ENCODE results near the gene LRP5.
"Not testable (repeated sequence)": the region's sequence is repeated elsewhere in the genome, so short reads cannot be mapped to it uniquely, and the experiment has no call there.

Gene LRP5

DNA sequence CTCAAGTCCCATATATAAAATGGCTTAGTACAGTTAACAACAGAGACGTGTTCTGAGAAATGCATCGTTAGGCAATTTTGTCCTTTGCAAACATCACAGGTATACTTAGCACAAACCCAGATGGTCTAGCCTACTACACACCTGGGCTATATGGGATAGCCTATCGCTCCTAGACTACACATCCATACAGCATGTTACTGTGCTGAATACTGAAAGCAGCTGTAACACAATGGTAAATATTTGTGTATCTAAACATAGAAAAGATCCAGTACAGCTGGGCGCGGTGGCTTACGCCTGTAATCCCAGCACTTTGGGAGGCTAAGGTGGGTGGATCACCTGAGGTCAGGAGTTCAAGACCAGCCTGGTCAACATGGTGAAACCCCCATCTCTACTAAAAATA lies 145.9 kb downstream of the LRP5 start:
- H3K9me3 Mint-ChIP-seq; H3K27me3 Mint-ChIP-seq (ENCODE audit: low read depth); H3K27ac Mint-ChIP-seq; H3K36me3 Mint-ChIP-seq (ENCODE audit: low read depth); H3K4me3 Mint-ChIP-seq; DNase-seq (ENCODE audit: low spot score): not testable (repeated sequence)
- peaks cover 11% of the 10 kb centered on the region for H3K4me1 Mint-ChIP-seq (ENCODE audit: low read depth)

DNA sequence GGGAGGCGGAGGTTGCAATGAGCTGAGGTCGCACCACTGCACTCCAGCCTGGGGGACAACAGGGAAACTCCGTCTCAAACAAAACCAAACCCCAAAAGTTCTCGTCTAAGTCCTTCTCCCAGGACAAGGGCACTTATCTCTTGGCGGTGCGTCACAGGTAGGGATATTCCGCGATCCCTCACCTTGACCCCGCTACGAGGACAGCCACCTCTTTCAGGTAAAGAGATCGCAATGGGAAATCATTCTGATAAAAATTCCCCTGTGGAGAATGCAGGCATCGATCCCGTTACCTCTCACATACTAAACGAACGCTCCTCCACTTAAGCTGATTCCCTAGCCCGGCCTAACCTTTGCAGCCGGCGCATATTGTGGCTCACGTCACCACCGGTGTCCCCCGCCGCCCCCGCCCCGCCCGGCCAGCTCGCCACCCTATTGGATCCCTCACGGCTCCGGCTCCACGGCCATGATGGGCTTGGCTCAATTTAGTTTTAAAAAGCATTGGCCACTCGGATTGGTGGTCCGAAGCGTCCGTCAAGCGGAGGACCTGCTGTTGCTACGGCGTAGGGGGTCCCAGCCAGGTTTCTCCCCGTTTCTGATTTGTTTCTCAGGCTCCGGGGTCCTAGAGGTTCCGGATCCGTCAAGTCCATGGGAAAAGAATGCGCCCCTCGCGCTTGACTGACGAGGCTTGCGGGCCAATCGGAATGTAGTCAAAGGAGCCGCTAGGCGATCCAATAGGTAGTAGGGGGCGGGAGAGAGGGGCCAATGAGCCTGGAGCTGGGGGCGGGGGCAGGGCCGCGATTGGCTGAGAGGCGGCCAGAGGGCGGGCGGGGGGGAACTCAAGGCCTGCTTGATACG lies 147.7 kb downstream of the LRP5 start:
- Mint-ChIP-seq H3K4me3 (peak overlapping the region; percentile 95), H3K27me3 (ENCODE audit: low read depth) (peaks cover 3% of the 10 kb centered on the region), H3K9me3 (no peaks in the 10 kb centered on the region), H3K27ac (peak overlapping the region; percentile 93), H3K36me3 (ENCODE audit: low read depth) (peaks cover 11% of the 10 kb centered on the region), H3K4me1 (ENCODE audit: low read depth) (peaks cover 19% of the 10 kb centered on the region)
- peak; percentile 90 for DNase-seq (ENCODE audit: low spot score)

DNA sequence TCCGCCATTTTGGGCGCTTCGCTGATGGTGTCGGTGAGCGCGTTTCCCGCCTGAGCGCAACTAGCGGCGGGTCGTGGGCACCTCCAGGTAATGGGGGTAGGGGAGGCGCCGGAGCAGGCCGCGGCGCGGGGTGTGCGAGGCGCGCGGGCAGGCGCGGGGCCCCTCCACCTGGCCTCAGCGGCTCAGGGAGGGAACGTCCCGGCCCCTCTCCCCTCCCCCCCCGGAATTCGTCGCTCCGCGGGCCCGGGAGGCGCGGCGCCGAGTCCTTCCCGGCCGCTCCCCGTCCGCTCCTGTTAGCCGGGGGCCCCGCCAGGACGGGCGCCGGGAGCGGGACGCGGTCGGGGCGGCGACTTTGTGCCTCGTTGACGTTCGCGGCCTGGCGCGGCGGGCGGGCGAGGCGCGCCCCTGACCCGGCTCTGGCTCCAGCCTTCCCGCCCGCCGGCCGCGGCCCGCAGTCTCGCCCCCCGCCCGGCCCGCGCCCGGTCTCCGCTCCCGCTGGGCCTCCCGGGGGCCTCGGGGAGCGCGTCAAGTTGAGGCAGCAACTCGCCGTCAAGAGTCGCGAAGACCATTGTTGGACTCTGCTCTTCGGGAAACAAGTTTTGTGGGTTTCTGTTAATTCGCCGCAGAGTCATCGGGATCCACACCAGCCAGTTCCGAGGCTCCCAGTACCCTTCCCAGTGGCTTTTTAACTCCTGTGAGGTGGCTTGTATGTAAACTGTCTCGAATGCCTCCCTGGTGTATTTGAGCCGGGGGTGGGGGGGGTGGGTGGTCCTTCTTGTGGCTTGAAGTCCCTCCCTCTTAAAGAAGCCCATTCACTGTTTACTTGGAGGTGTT lies 148.6 kb downstream of the LRP5 start, which contains the start of gene PPP6R3:
Gene PPP6R3 (plus strand): TSS at position 12 of the 834 bp plus-strand sequence. CDS start 76,913 bp downstream, outside the sequence.
- peak within 1 kb of the TSS; percentile 95 for H3K4me3 Mint-ChIP-seq
- no peak for DNase-seq (ENCODE audit: low spot score)
- H3K27me3 Mint-ChIP-seq (ENCODE audit: low read depth), result peaks cover under 1% of the 10 kb centered on the region
- peak within 1 kb of the TSS; percentile 93 for H3K27ac Mint-ChIP-seq
- H3K4me1 Mint-ChIP-seq (ENCODE audit: low read depth), result peaks cover 28% of the 10 kb centered on the region
- H3K36me3 Mint-ChIP-seq (ENCODE audit: low read depth), result peaks cover 13% of the 10 kb centered on the region
- no peaks in the 10 kb centered on the region for H3K9me3 Mint-ChIP-seq

DNA sequence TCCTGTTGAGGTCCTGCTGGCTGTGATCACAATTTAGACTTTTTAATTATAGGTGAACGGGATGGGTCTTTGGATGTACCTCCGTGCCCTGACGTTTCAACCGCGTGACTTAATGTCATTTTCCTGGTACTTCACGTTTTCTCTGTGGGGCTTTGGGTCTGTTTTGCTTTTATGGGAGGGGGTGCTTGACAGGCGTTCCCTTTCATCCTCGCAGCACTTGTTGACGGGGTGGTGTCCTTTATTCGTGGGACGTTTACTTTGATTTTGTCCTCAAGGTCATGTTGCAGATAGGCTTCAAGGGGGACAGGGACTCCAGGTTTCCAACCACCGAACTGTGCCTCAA lies 149.2 kb downstream of the LRP5 start:
- Mint-ChIP-seq H3K27ac (peak overlapping the region; percentile 76), H3K9me3 (no peaks in the 10 kb centered on the region), H3K27me3 (ENCODE audit: low read depth) (no peaks in the 10 kb centered on the region)

DNA sequence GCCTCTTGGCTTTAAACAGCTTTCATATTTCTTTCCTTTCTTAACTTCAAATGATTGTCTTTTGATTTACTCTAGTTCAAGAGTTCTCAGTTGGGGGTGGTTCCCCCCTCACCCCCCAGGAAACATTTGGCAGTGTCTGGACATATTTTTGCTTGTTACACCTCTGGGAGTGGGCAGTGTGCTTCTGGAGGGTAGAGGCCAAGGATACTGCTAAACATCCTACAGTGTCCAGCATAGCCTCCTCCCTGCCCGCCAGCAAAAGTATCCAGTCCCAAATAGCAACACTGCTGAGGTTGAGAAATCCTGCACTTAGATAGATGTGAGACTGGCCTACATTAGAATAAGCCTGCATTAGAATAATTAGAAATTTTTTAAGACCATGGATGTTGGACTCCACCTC lies 151.3 kb downstream of the LRP5 start:
- Mint-ChIP-seq H3K27me3 (ENCODE audit: low read depth) (no peaks in the 10 kb centered on the region), H3K27ac (peak overlapping the region; percentile 73), H3K36me3 (ENCODE audit: low read depth) (peaks cover 20% of the 10 kb centered on the region), H3K4me3 (peak overlapping the region; percentile 74), H3K9me3 (no peaks in the 10 kb centered on the region), H3K4me1 (ENCODE audit: low read depth) (peaks cover 43% of the 10 kb centered on the region)
- no peak for DNase-seq (ENCODE audit: low spot score)

More for the DNA sequence above, 149.2 kb downstream of the LRP5 start:
- peaks cover 30% of the 10 kb centered on the region for H3K4me1 Mint-ChIP-seq (ENCODE audit: low read depth)
- peaks cover 16% of the 10 kb centered on the region for H3K36me3 Mint-ChIP-seq (ENCODE audit: low read depth)
- peak overlapping the region; percentile 74 for H3K4me3 Mint-ChIP-seq
- DNase-seq (ENCODE audit: low spot score), result no peak

DNA sequence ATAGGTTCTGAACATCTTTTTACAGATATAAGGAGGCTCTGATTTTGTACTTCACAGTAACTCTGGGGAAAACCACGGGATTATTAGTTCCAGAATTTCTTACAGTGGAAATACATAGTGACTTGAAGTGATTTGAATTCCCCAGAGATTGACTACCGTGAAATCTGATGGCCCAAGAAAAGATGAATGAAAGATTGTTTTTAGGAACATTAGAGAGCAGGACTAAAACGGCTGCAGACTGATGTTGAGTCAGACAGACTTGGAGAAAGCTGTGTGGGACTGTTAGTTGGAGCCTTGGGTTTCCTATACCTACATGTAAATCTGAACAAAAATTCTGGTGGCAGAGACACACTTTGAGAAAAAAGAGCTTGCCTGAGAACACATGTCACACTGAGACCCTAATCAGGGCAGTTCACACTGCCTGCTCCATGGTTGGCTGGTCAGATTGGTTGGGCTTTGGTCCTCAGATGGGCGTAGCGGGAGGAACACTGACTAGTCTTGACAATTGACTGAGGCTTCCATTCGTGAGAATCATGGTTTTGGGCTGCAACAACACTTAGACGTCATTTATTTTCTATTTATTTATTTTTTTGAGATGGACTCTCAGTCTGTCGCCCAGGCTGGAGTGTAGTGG lies 154.9 kb downstream of the LRP5 start:
- H3K27me3 Mint-ChIP-seq (ENCODE audit: low read depth), result no peaks in the 10 kb centered on the region
- peaks cover 39% of the 10 kb centered on the region for H3K36me3 Mint-ChIP-seq (ENCODE audit: low read depth)
- DNase-seq (ENCODE audit: low spot score), result no peak
- H3K4me1 Mint-ChIP-seq (ENCODE audit: low read depth), result peaks cover 71% of the 10 kb centered on the region
- H3K9me3 Mint-ChIP-seq, result no peaks in the 10 kb centered on the region
- peak overlapping the region; percentile 16 for H3K4me3 Mint-ChIP-seq
- H3K27ac Mint-ChIP-seq, result peak overlapping the region; percentile 53

DNA sequence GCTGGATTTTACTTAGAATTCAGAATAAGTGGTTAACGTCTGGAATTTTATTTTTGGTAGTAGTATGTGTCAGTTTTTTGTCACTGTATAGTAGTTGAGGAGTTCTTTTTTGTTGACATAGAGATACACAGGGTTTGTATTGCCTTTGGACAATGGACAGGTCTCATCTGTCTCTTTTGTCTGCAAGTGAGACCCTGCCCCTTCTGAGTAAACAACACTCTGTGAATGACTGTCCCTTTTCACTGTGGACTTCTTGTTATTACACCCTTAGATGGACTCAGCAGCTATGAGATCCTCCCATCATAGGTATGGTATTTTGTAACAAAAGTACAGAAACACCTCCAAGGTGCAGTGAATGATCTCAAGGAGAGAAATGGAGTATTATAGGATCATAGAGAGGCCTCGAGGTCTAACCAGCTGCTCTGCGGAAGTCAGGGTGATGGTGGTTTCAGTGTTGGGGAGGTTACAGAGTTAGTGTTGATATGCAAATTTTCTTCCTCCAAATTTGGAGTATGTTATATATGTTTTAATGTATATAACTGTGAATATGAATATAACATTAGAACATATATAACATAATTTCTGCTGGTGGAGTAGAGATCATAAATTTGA lies 155.9 kb downstream of the LRP5 start:
- peak overlapping the region; percentile 58 for H3K27ac Mint-ChIP-seq
- peaks cover 38% of the 10 kb centered on the region for H3K36me3 Mint-ChIP-seq (ENCODE audit: low read depth)
- DNase-seq (ENCODE audit: low spot score), result no peak
- peaks cover 74% of the 10 kb centered on the region for H3K4me1 Mint-ChIP-seq (ENCODE audit: low read depth)
- H3K9me3 Mint-ChIP-seq, result no peaks in the 10 kb centered on the region
- H3K4me3 Mint-ChIP-seq, result peak overlapping the region; percentile 47
- H3K27me3 Mint-ChIP-seq (ENCODE audit: low read depth), result no peaks in the 10 kb centered on the region

DNA sequence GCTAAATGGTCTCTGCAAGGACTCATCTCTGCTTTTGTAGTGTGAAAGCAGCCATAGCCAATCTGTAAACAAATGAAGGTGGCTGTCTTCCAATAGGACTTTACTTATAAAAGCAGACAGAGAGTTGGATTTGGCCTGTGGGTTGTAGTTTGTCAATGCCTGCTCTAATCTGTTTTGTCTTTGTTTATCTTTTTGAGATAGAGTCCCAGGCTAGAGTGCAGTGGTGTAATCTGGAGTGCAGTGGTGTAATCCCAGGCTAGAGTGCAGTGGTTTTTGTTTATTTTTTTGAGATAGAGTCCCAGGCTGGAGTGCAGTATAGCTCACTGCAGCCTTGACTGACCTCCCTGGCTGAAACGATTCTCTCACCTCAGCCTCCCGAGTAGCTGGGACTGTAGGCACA lies 156.7 kb downstream of the LRP5 start:
- Mint-ChIP-seq H3K4me1 (ENCODE audit: low read depth) (peaks cover 76% of the 10 kb centered on the region), H3K27me3 (ENCODE audit: low read depth) (no peaks in the 10 kb centered on the region), H3K9me3 (no peaks in the 10 kb centered on the region), H3K4me3 (peak overlapping the region; percentile 40), H3K36me3 (ENCODE audit: low read depth) (peaks cover 42% of the 10 kb centered on the region), H3K27ac (no peak overlapping the region)
- no peak for DNase-seq (ENCODE audit: low spot score)

DNA sequence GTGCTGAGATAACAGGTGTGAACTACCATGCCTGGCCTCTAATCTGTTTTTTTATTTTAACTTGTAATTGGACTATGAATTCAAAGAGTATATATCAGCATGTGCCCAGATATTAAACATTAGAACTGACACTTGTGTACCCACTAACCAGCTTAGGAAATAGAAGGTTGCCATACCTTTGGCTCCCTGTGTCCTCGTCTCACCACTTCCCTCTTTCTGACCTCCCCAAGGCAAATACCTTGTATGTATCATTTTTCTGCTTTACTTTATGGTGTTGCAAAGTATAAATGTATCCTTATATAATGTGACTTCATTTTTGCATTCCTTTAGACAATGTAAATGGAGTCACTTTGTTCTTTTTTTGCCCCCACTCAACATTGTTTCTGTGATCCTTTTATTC lies 157.3 kb downstream of the LRP5 start:
- Mint-ChIP-seq H3K27ac (peak overlapping the region; percentile 63), H3K27me3 (ENCODE audit: low read depth) (no peaks in the 10 kb centered on the region), H3K4me3 (peak overlapping the region; percentile 77), H3K36me3 (ENCODE audit: low read depth) (peaks cover 45% of the 10 kb centered on the region), H3K9me3 (no peaks in the 10 kb centered on the region), H3K4me1 (ENCODE audit: low read depth) (peaks cover 77% of the 10 kb centered on the region)
- no peak for DNase-seq (ENCODE audit: low spot score)

DNA sequence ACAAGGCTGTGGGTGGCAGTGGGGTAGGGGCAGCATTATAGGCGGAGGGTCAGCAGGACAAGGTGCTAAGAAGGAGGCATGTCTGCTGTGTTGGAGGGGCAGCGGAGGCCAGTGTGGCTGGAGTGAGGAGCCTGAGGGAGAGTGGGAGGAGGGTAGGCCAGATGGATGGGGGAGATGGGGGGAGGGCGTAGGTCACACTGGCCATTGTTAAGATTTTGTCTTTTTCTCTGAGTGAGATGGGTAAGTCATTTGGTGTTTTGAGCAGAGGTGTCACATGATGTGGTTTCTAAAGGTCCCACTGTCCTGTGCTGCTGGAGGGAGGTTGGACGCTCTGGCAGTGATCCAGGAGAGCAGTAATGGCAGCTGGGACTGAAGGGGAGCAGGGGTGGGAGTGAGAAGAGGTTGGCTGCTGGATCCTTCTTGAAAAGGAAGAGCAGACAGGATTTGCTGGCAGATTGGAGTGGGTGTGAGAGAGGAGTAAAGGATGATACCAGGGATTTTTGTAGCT lies 158.0 kb downstream of the LRP5 start:
- no peaks in the 10 kb centered on the region for H3K27me3 Mint-ChIP-seq (ENCODE audit: low read depth)
- no peaks in the 10 kb centered on the region for H3K9me3 Mint-ChIP-seq
- peaks cover 49% of the 10 kb centered on the region for H3K36me3 Mint-ChIP-seq (ENCODE audit: low read depth)
- H3K4me3 Mint-ChIP-seq, result peak overlapping the region; percentile 77
- peaks cover 74% of the 10 kb centered on the region for H3K4me1 Mint-ChIP-seq (ENCODE audit: low read depth)
- no peak for DNase-seq (ENCODE audit: low spot score)
- H3K27ac Mint-ChIP-seq, result peak overlapping the region; percentile 50

DNA sequence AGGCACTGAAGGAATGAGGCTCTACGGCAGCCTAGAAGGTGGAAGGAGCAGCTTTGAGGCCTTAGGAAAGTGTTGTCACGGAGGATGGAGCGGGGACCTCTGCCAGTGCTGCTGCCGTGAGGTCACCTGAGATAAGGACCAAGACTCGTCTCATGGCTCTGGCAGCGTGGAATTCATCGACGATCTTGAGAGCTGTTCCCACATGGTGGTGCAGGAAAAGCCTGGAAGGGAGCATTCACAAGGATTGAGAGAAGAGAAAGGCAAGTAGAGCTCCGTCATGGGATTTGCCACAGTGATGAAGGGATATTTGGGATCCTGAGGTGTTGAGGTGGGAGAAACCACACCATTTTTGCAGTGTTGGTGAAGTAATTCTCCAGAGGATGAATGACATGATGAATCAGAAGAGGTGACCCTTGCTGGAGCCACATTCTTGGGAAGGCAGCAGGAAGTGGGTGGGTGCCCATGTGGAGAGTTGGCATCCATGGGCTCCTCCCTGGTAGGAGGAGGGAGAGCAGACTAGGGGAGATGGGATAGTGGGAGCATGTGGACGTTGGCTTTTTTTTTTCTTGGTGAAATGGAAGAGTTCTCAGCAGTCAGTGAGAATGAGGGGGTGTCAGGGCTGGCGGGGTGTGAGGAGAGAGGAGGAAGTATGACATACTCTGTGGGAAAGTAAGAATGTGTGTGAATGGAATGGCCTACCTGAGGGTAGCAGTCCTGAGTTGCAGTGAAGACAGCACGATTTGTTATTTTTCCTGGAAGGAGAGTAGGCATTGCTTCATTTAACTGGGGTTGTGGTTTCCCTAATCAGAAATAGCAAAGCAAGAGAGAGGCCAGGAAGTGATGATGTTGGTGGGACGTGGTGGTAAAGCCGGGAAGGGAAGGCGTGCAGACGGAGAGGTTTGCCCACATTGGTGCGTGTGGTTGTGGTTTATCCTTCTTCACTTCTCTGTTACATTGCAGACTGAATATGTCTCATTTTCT lies 159.3 kb downstream of the LRP5 start:
- DNase-seq (ENCODE audit: low spot score), result peak; percentile 71
- H3K4me1 Mint-ChIP-seq (ENCODE audit: low read depth), result peaks cover 66% of the 10 kb centered on the region

DNA sequence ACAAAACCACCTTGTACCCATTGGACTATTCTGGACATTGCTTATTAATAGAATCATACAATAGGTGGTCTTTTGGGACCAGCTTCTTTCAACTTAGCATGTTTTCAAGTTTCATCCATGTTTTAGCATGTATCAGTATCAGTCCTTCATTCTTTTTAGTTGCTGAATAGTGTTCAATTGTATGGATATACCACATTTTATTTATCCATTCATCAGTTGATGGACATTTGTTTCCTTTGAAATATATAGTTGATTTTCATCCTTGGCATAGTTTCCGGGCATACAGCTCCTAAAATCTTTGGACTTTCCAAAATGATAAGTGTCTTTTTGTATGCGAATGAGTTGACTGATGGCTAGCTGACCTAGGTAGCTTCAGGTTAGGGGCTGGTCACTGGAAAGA lies 160.4 kb downstream of the LRP5 start:
- Mint-ChIP-seq H3K4me1 (ENCODE audit: low read depth) (peaks cover 64% of the 10 kb centered on the region), H3K27ac (no peak overlapping the region), H3K9me3 (no peaks in the 10 kb centered on the region), H3K27me3 (ENCODE audit: low read depth) (no peaks in the 10 kb centered on the region), H3K36me3 (ENCODE audit: low read depth) (peaks cover 54% of the 10 kb centered on the region), H3K4me3 (no peak overlapping the region)
- DNase-seq (ENCODE audit: low spot score), result no peak

More for the DNA sequence above, 159.3 kb downstream of the LRP5 start:
- H3K36me3 Mint-ChIP-seq (ENCODE audit: low read depth), result peaks cover 49% of the 10 kb centered on the region
- peak overlapping the region; percentile 77 for H3K27ac Mint-ChIP-seq
- peak overlapping the region; percentile 77 for H3K4me3 Mint-ChIP-seq
- H3K27me3 Mint-ChIP-seq (ENCODE audit: low read depth), result no peaks in the 10 kb centered on the region
- H3K9me3 Mint-ChIP-seq, result no peaks in the 10 kb centered on the region
